ENCODE data around the gene MOB3A. TPM values are rescaled to one million over a fixed set of nuclear protein-coding genes. Genes with fewer than 3 reads are reported as not detected.

MOB3A gene
- total and polyA plus RNA-seq, 10 of the 15 experiments (the other 5 are each of a cell fraction or from before 2014, with no cell fraction given), result 7.5 to 229 (median 79.4) TPM

DNA sequence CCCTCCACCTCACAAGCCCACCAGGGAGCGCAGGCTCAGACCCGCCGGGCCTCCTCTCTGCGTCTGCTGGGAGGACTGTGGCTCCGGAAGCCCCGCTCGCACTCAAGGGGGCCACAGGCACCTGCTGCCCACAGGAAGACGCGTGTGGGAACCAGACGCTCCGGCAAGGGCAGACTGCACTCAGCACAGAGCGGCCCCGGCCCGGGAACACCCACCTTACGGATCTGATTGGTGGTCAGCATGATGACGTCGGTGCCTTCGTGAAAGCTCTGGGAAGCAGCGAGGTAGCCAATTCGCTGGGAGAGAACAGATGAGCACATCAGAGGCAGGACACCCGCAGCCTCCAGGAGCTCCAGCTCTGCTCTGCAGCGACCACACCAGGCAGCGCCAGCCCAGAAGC, 40.7 kb upstream of the MOB3A start:
- peaks cover 32 to 35% of the 10 kb centered on the region in 2 experiments for H3K36me3 ChIP-seq (ENCODE audit: control insufficient read depth in 2 of 2, insufficient read depth in 2 of 2, low read length in 1 of 2)
- no peak overlapping the region for H3K27ac ChIP-seq (ENCODE audit: control insufficient read depth, insufficient read depth)
- no peaks in the 10 kb centered on the region for H4K20me1 ChIP-seq (ENCODE audit: control insufficient read depth, insufficient read depth)
- ChIA-PET SMC1A (ENCODE audit: uncharacterized antibody, unreplicated experiment) (no interaction called here), RAD21 (ENCODE audit: unreplicated experiment) (no interaction called here), CTCF (interaction anchor here (0.6 kb wide), 1 partner anchor 369 kb away, joined by 3 read pairs; no protein-coding TSS in a partner anchor), POLR2A (interaction anchor here (0.7 kb wide), 1 partner anchor 264 kb away, joined by 5 read pairs; no protein-coding TSS in a partner anchor)
- intact Hi-C loops (cut with micrococcal nuclease; ENCODE audit: unreplicated experiment), result no loop called here
- H3K9me3 ChIP-seq (replicated peaks; ENCODE audit: control insufficient read depth, insufficient read depth, low read length), result no peaks in the 10 kb centered on the region
- H3K4me1 ChIP-seq (ENCODE audit: control insufficient read depth, insufficient read depth, low read length), result no peaks in the 10 kb centered on the region
- H3K4me3 ChIP-seq, result no peak overlapping the region
- H3K4me2 ChIP-seq (ENCODE audit: control insufficient read depth, insufficient read depth), result no peak overlapping the region
- ATAC-seq, result no peak
- no TSS peak for BruUV-seq (replicated peaks)
- no peak for FAIRE-seq
- WGBS (ENCODE audit: insufficient coverage, insufficient replicate concordance, low lambda C conversion rate, missing lambda C conversion rate), result 99% methylated on average over 22 of the region's 23 CpGs
- H3K79me2 ChIP-seq (ENCODE audit: control insufficient read depth, insufficient read depth, low read length), result peaks cover 19% of the 10 kb centered on the region
- DNase-seq (ENCODE audit: low read depth, low spot score), result no peak
- no peak overlapping the region for H3K9ac ChIP-seq (ENCODE audit: control insufficient read depth, insufficient read depth, low read length)
- TF ChIP-seq MYC (IDR thresholded peaks at IDR 0.05; ENCODE audit: insufficient read depth, insufficient read length, insufficient replicate concordance, low read length, severe bottlenecking), result no peak
- TF ChIP-seq ATF7 (IDR thresholded peaks at IDR 0.05; ENCODE audit: low read depth), result no peak
- TF ChIP-seq FOXK2 (IDR thresholded peaks at IDR 0.05), result no peak
- TF ChIP-seq FOXM1 (IDR thresholded peaks at IDR 0.05; ENCODE audit: low read depth, low read length), result no peak
- TF ChIP-seq, protein P1, sequence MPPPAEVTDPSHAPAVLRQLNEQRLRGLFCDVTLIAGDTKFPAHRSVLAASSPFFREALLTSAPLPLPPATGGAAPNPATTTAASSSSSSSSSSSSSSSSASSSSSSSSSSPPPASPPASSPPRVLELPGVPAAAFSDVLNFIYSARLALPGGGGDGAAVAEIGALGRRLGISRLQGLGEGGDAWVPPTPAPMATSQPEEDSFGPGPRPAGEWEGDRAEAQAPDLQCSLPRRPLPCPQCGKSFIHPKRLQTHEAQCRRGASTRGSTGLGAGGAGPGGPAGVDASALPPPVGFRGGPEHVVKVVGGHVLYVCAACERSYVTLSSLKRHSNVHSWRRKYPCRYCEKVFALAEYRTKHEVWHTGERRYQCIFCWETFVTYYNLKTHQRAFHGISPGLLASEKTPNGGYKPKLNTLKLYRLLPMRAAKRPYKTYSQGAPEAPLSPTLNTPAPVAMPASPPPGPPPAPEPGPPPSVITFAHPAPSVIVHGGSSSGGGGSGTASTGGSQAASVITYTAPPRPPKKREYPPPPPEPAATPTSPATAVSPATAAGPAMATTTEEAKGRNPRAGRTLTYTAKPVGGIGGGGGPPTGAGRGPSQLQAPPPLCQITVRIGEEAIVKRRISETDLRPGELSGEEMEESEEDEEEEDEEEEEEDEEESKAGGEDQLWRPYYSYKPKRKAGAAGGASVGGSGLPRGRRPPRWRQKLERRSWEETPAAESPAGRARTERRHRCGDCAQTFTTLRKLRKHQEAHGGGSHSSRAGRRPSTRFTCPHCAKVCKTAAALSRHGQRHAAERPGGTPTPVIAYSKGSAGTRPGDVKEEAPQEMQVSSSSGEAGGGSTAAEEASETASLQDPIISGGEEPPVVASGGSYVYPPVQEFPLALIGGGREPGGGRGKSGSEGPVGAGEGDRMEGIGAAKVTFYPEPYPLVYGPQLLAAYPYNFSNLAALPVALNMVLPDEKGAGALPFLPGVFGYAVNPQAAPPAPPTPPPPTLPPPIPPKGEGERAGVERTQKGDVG (CRISPR knock-in tag; IDR thresholded peaks at IDR 0.05), result no peak
- TF ChIP-seq POLR2A (IDR thresholded peaks at IDR 0.05; ENCODE audit: low read depth, low read length), result no peak
- TF ChIP-seq YY1 (IDR thresholded peaks at IDR 0.05; ENCODE audit: low read depth, low read length), result no peak
- no peak for TF ChIP-seq CBX3 (IDR thresholded peaks at IDR 0.05; ENCODE audit: borderline replicate concordance, low read depth)
- no peak for TF ChIP-seq CBFB (IDR thresholded peaks at IDR 0.05; ENCODE audit: low read depth)
- TF ChIP-seq ETV6 (conservative IDR thresholded peaks at IDR 0.05 in 1 of 2, IDR thresholded peaks at IDR 0.05 in 1 of 2; ENCODE audit: borderline replicate concordance in 1 of 2, low read depth in 1 of 2), result no peak
- in situ Hi-C loops (cut with MboI), result no loop called here
- no peaks in the 10 kb centered on the region for H3K27me3 ChIP-seq (replicated peaks in 1 of 2; ENCODE audit: control insufficient read depth in 2 of 2, insufficient read depth in 2 of 2, low read length in 1 of 2)
- no peak overlapping the region for H2AFZ ChIP-seq (ENCODE audit: control insufficient read depth, low read depth, low read length)

Data from GM12878 (cell line).